Measurements from ENCODE around the gene AIMP2. TPM values are rescaled to one million over a fixed set of nuclear protein-coding genes. Genes with fewer than 3 reads are reported as not detected.

Gene AIMP2
- total RNA-seq, 1 experiment from 2014 or later = 96.3 TPM

DNA sequence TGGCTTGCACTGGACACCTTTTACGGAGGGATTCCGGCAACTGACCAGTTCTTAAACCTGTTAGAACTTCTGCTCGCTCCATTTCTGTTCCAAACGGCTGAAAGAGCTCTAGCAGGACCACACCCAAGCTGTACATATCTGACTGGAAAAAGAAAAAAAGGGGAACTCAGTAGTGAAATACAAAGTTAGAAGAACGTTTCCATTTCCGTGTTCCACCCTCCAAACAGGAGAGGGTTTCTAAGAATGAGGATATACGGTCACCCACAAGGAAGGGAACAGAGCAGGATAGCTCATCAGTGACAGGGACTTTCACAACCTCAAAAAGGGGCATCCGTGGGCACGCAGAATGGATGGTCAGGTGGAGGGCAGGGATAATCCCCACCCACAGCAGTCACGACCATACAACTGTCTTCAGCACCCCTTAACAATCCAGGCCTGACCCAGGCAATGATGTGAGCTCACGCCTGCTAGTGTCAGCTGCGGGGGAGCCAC, 17.8 kb downstream of the AIMP2 start:
- TF ChIP-seq CTCF (IDR thresholded peaks at IDR 0.05; ENCODE audit: insufficient read depth in 1 of 2, low read depth in 1 of 2, low read length in 1 of 2, severe bottlenecking in 1 of 2, unreplicated experiment in 1 of 2) = peak in 1 of 2 experiments; percentile 1
- Histone ChIP-seq H3K27me3 (replicated peaks; ENCODE audit: control insufficient read depth, insufficient read depth, low read length) (no peaks in the 10 kb centered on the region), H3K4me3 (ENCODE audit: low read depth, low read length) (no peak overlapping the region), H3K9me3 (no peaks in the 10 kb centered on the region), H3K4me1 (no peaks in the 10 kb centered on the region), H3K36me3 (ENCODE audit: control insufficient read depth, insufficient read depth, low read length) (peaks cover 2% of the 10 kb centered on the region; the same call in 1 of the 2 replicates)
- Mint-ChIP-seq H3K4me1 (ENCODE audit: low read depth, unreplicated experiment) (no peaks in the 10 kb centered on the region), H3K27me3 (ENCODE audit: insufficient read depth, unreplicated experiment) (no peaks in the 10 kb centered on the region), H3K4me3 (ENCODE audit: unreplicated experiment) (no peak overlapping the region), H3K36me3 (ENCODE audit: insufficient read depth, unreplicated experiment) (peaks cover 100% of the 10 kb centered on the region), H3K9me3 (ENCODE audit: unreplicated experiment) (no peaks in the 10 kb centered on the region), H3K27ac (ENCODE audit: unreplicated experiment) (peak overlapping the region; percentile 63)
- ChIA-PET CTCF (interaction anchor here (0.5 to 0.7 kb wide), 2 partner anchors 43 to 458 kb away, joined by 3 to 4 read pairs; no protein-coding TSS in a partner anchor), POLR2A (interaction anchor here (0.5 to 1.6 kb wide), 3 partner anchors 18 to 31 kb away, joined by 5 to 7 read pairs (median 5); partner anchors contain the start of genes AIMP2 and PMS2)
- intact Hi-C loops (cut with micrococcal nuclease; ENCODE audit: unreplicated experiment) = no loop called here
- DNase-seq = no peak
- no TSS peak for BruUV-seq (replicated peaks)

DNA sequence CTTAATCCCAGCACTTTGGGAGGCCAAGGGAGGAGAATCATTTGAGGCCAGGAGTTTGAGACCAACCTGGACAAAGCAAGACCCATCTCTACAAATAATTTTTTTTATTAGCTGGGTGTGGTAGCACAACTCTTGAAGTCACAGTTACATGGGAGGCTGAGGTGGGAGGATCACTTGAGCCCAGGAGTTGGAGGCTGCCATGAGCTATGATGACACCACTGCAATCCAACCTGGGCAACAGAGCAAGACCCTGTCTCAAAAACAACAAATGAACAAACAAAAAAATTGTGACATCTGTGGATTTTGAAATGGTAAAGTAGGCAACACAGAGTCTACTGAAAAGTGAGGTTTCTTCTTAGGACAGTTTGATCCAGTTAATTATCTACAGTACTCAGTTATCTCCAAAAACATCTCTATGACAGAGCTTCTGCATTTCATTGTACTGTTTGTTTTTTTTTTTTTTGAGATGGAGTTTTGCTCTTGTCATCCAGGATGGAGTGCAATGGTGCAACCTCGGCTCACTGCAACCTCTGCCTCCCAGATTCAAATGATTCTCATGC, 18.8 kb downstream of the AIMP2 start:
- Histone ChIP-seq H3K36me3 (ENCODE audit: control insufficient read depth, insufficient read depth, low read length) (peaks cover 2% of the 10 kb centered on the region; the same call in 1 of the 2 replicates), H3K4me3 (ENCODE audit: low read depth, low read length) (no peak overlapping the region), H3K27me3 (replicated peaks; ENCODE audit: control insufficient read depth, insufficient read depth, low read length) (no peaks in the 10 kb centered on the region), H3K4me1 (no peaks in the 10 kb centered on the region), H3K9me3 (no peaks in the 10 kb centered on the region)
- no peaks in the 10 kb centered on the region for H3K9me3 Mint-ChIP-seq (ENCODE audit: unreplicated experiment)
- no peak for TF ChIP-seq CTCF (IDR thresholded peaks at IDR 0.05; ENCODE audit: insufficient read depth in 1 of 2, low read depth in 1 of 2, low read length in 1 of 2, severe bottlenecking in 1 of 2, unreplicated experiment in 1 of 2)
- no TSS peak for BruUV-seq (replicated peaks)
- POLR2A ChIA-PET = interaction anchor here (0.6 to 1.0 kb wide), 2 partner anchors 30 to 76 kb away, joined by 3 to 5 read pairs; no protein-coding TSS in a partner anchor
- H3K4me3 Mint-ChIP-seq (ENCODE audit: unreplicated experiment) = no peak overlapping the region
- no peaks in the 10 kb centered on the region for H3K27me3 Mint-ChIP-seq (ENCODE audit: insufficient read depth, unreplicated experiment)
- H3K4me1 Mint-ChIP-seq (ENCODE audit: low read depth, unreplicated experiment) = no peaks in the 10 kb centered on the region
- peaks cover 93% of the 10 kb centered on the region for H3K36me3 Mint-ChIP-seq (ENCODE audit: insufficient read depth, unreplicated experiment)
- intact Hi-C loops (cut with micrococcal nuclease; ENCODE audit: unreplicated experiment) = no loop called here
- H3K27ac Mint-ChIP-seq (ENCODE audit: unreplicated experiment) = no peak overlapping the region
- DNase-seq = no peak
- CTCF ChIA-PET = no interaction called here

DNA sequence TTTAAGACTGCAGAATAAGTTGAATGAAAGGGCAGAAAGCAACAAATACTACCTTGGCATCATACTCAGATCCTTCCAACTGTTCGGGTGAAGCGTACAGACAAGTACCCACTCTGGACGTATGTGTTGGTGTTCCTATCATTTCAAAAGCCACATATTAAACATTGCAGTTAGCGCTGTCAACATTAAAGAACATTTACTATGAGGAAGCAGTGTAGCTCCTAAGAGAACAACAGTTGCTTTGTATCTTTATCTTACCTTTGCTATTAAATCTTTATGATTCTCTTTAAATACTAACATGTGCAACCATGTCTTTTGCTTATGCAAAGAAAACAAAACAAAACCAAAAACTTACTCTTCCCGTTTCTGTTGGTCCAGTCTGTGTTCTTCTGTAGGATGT, 19.5 kb downstream of the AIMP2 start:
- H3K4me1 ChIP-seq = no peaks in the 10 kb centered on the region
- no peaks in the 10 kb centered on the region for H3K27me3 Mint-ChIP-seq (ENCODE audit: insufficient read depth, unreplicated experiment)
- ChIA-PET CTCF (no interaction called here), POLR2A (no interaction called here)
- H3K36me3 Mint-ChIP-seq (ENCODE audit: insufficient read depth, unreplicated experiment) = peaks cover 93% of the 10 kb centered on the region
- H3K4me3 ChIP-seq (ENCODE audit: low read depth, low read length) = no peak overlapping the region
- H3K27ac Mint-ChIP-seq (ENCODE audit: unreplicated experiment) = no peak overlapping the region
- no peaks in the 10 kb centered on the region for H3K27me3 ChIP-seq (replicated peaks; ENCODE audit: control insufficient read depth, insufficient read depth, low read length)
- no peaks in the 10 kb centered on the region for H3K9me3 ChIP-seq
- H3K4me1 Mint-ChIP-seq (ENCODE audit: low read depth, unreplicated experiment) = no peaks in the 10 kb centered on the region
- BruUV-seq (replicated peaks) = no TSS peak
- no peaks in the 10 kb centered on the region for H3K9me3 Mint-ChIP-seq (ENCODE audit: unreplicated experiment)
- H3K4me3 Mint-ChIP-seq (ENCODE audit: unreplicated experiment) = no peak overlapping the region
- DNase-seq = no peak
- intact Hi-C loops (cut with micrococcal nuclease; ENCODE audit: unreplicated experiment) = no loop called here
- peaks cover 2% of the 10 kb centered on the region; the same call in 1 of the 2 replicates for H3K36me3 ChIP-seq (ENCODE audit: control insufficient read depth, insufficient read depth, low read length)
- TF ChIP-seq CTCF (IDR thresholded peaks at IDR 0.05; ENCODE audit: insufficient read depth in 1 of 2, low read depth in 1 of 2, low read length in 1 of 2, severe bottlenecking in 1 of 2, unreplicated experiment in 1 of 2) = no peak

Data from Caco-2 (cell line).